ENCODE measurements around the gene KRTAP27-1. TPM values are rescaled to one million over a fixed set of nuclear protein-coding genes. Genes with fewer than 3 reads are reported as not detected.

KRTAP27-1 gene
- total and polyA plus RNA-seq, 4 donors, result not detected

- no peaks in the 10 kb centered on the region for H3K36me3 ChIP-seq (ENCODE audit: control insufficient read depth in 4 of 4, insufficient read depth in 4 of 4, low read length in 4 of 4)
- no peaks in the 10 kb centered on the region for H3K27me3 ChIP-seq (ENCODE audit: control insufficient read depth in 3 of 3, insufficient read depth in 3 of 3, low read length in 2 of 3)
- H3K27ac ChIP-seq (ENCODE audit: low read depth in 1 of 2, low read length in 1 of 2), result no peak overlapping the region
- H3K9me3 ChIP-seq (ENCODE audit: control insufficient read depth in 4 of 4, insufficient read depth in 3 of 4, low read length in 3 of 4), result no peaks in the 10 kb centered on the region
- DNase-seq, result no peak
- ATAC-seq (ENCODE audit: insufficient read depth, low FRiP score), result no peak
- H3K9ac ChIP-seq (ENCODE audit: insufficient read depth in 1 of 2, low read length in 2 of 2), result no peak overlapping the region
- no peaks in the 10 kb centered on the region for H3K4me1 ChIP-seq (ENCODE audit: control insufficient read depth in 5 of 5, insufficient read depth in 5 of 5, low read length in 5 of 5)
- no peak for TF ChIP-seq CTCF (IDR thresholded peaks at IDR 0.05; ENCODE audit: control extremely low read depth, extremely low read depth)
- H3K4me3 ChIP-seq, result no peak overlapping the region
- 54 to 81% methylated on average over 3 of the region's 3 CpGs for WGBS, 2 donors
These were observed 18.4 kb upstream of the KRTAP27-1 start for GRCh38 chr21:30355906-30356305.

- H3K4me1 ChIP-seq (ENCODE audit: control insufficient read depth in 5 of 5, insufficient read depth in 5 of 5, low read length in 5 of 5), result peaks cover 0 to 7% (median 0%) of the 10 kb centered on the region in 5 donors
- H3K27me3 ChIP-seq (ENCODE audit: control insufficient read depth in 3 of 3, insufficient read depth in 3 of 3, low read length in 2 of 3), result no peaks in the 10 kb centered on the region
- H3K27ac ChIP-seq (ENCODE audit: low read depth in 1 of 2, low read length in 1 of 2), result no peak overlapping the region
- H3K4me3 ChIP-seq, result no peak overlapping the region
- H3K9me3 ChIP-seq (ENCODE audit: control insufficient read depth in 4 of 4, insufficient read depth in 3 of 4, low read length in 3 of 4), result no peaks in the 10 kb centered on the region
- TF ChIP-seq CTCF (IDR thresholded peaks at IDR 0.05; ENCODE audit: control extremely low read depth, extremely low read depth), result no peak
- DNase-seq, result no peak
- H3K36me3 ChIP-seq (ENCODE audit: control insufficient read depth in 4 of 4, insufficient read depth in 4 of 4, low read length in 4 of 4), result no peaks in the 10 kb centered on the region
- 70 to 79% methylated on average over 1 of the region's 1 CpG for WGBS, 2 donors
- ATAC-seq (ENCODE audit: insufficient read depth, low FRiP score), result no peak
- no peak overlapping the region for H3K9ac ChIP-seq (ENCODE audit: insufficient read depth in 1 of 2, low read length in 2 of 2)
These were observed 17.0 kb upstream of the KRTAP27-1 start for GRCh38 chr21:30354308-30355005.

- 96 to 100% methylated on average over 1 of the region's 1 CpG for WGBS, 2 donors
- DNase-seq, result no peak
- Histone ChIP-seq H3K9me3 (ENCODE audit: control insufficient read depth in 4 of 4, insufficient read depth in 3 of 4, low read length in 3 of 4) (no peaks in the 10 kb centered on the region), H3K27ac (ENCODE audit: low read depth in 1 of 2, low read length in 1 of 2) (no peak overlapping the region), H3K36me3 (ENCODE audit: control insufficient read depth in 4 of 4, insufficient read depth in 4 of 4, low read length in 4 of 4) (no peaks in the 10 kb centered on the region), H3K27me3 (ENCODE audit: control insufficient read depth in 3 of 3, insufficient read depth in 3 of 3, low read length in 2 of 3) (no peaks in the 10 kb centered on the region), H3K4me1 (ENCODE audit: control insufficient read depth in 5 of 5, insufficient read depth in 5 of 5, low read length in 5 of 5) (peaks cover 0 to 7% (median 0%) of the 10 kb centered on the region in 5 donors), H3K4me3 (no peak overlapping the region), H3K9ac (ENCODE audit: insufficient read depth in 1 of 2, low read length in 2 of 2) (no peak overlapping the region)
- no peak for TF ChIP-seq CTCF (IDR thresholded peaks at IDR 0.05; ENCODE audit: control extremely low read depth, extremely low read depth)
- no peak for ATAC-seq (ENCODE audit: insufficient read depth, low FRiP score)
These were observed 14.0 kb upstream of the KRTAP27-1 start for GRCh38 chr21:30351534-30351933.

GRCh38 chr21:30349572-30349971 lies 12.1 kb upstream of the KRTAP27-1 start:
- peaks cover 0 to 7% (median 0%) of the 10 kb centered on the region in 5 donors for H3K4me1 ChIP-seq (ENCODE audit: control insufficient read depth in 5 of 5, insufficient read depth in 5 of 5, low read length in 5 of 5)
- no peak for TF ChIP-seq CTCF (IDR thresholded peaks at IDR 0.05; ENCODE audit: control extremely low read depth, extremely low read depth)
- no peak overlapping the region for H3K4me3 ChIP-seq
- H3K9ac ChIP-seq (ENCODE audit: insufficient read depth in 1 of 2, low read length in 2 of 2), result no peak overlapping the region
- 43 to 47% methylated on average over 3 of the region's 3 CpGs for WGBS, 2 donors
- H3K9me3 ChIP-seq (ENCODE audit: control insufficient read depth in 4 of 4, insufficient read depth in 3 of 4, low read length in 3 of 4), result no peaks in the 10 kb centered on the region
- DNase-seq, result no peak
- H3K36me3 ChIP-seq (ENCODE audit: control insufficient read depth in 4 of 4, insufficient read depth in 4 of 4, low read length in 4 of 4), result no peaks in the 10 kb centered on the region
- no peaks in the 10 kb centered on the region for H3K27me3 ChIP-seq (ENCODE audit: control insufficient read depth in 3 of 3, insufficient read depth in 3 of 3, low read length in 2 of 3)
- no peak for ATAC-seq (ENCODE audit: insufficient read depth, low FRiP score)
- no peak overlapping the region for H3K27ac ChIP-seq (ENCODE audit: low read depth in 1 of 2, low read length in 1 of 2)
